DND-41 (cell line): Measurements from ENCODE around the gene ATG101.

Experiments used
- ATAC-seq: fragments of 200-7000 bp; cut with Tn5 transposase; 3 replicates; pipeline ENCODE4 v1.9.1; 2021; ENCODE audit warnings: low read depth; ENCODE audit not compliant: insufficient read depth
- DNase-seq: peaks from one replicate; pipeline ENCODE4 v3.0.0-alpha.2; 2020
- H2AFZ ChIP-seq: 2 replicates; pipeline ENCODE4 v1.6.0; 2012; ENCODE audit warnings: low read depth, low read length
- H3K27ac ChIP-seq: 2 replicates; pipeline ENCODE4 v1.5.1; 2012; ENCODE audit warnings: low read length, inconsistent platforms
- H3K27me3 ChIP-seq: fragments of 200-600 bp; sonication (generic); 2 replicates; pipeline ENCODE4 v1.6.0; 2012; ENCODE audit warnings: low read length, mild to moderate bottlenecking, inconsistent platforms; ENCODE audit not compliant: insufficient read depth, poor library complexity
- H3K36me3 ChIP-seq: 2 replicates; pipeline ENCODE4 v1.5.1; 2012; ENCODE audit warnings: low read length, inconsistent platforms; ENCODE audit not compliant: insufficient read depth
- H3K4me1 ChIP-seq: 2 replicates; pipeline ENCODE4 v1.5.1; 2012; ENCODE audit warnings: mild to moderate bottlenecking, low read length; ENCODE audit not compliant: insufficient read depth
- H3K4me2 ChIP-seq: 2 replicates; pipeline ENCODE4 v1.6.0; 2012; ENCODE audit warnings: mild to moderate bottlenecking, moderate library complexity, low read length, inconsistent platforms; ENCODE audit not compliant: insufficient read depth
- H3K4me3 ChIP-seq, 2 experiments: fragments of 200-600 bp in 1 of 2; shearing (Covaris generic) in 1 of 2; 2 replicates each; pipeline ENCODE4 v1.5.1; 2012 to 2016; ENCODE audit warnings: inconsistent platforms in 2 of 2, low read length in 2 of 2, mild to moderate bottlenecking in 2 of 2, low read depth in 1 of 2, moderate library complexity in 1 of 2
- H3K79me2 ChIP-seq: 2 replicates; pipeline ENCODE4 v1.6.0; 2012; ENCODE audit warnings: low read length, inconsistent platforms; ENCODE audit not compliant: insufficient read depth
- H3K9ac ChIP-seq: 2 replicates; pipeline ENCODE4 v1.6.0; 2012; ENCODE audit warnings: low read depth, mild to moderate bottlenecking, inconsistent platforms, low read length, moderate library complexity
- H3K9me3 ChIP-seq: 2 replicates; pipeline ENCODE4 v1.5.1; 2012; ENCODE audit warnings: low read length, moderate library complexity, mild to moderate bottlenecking, inconsistent platforms; ENCODE audit not compliant: insufficient read depth, severe bottlenecking
- H4K20me1 ChIP-seq: 2 replicates; pipeline ENCODE4 v1.6.0; 2012; ENCODE audit warnings: low read length; ENCODE audit not compliant: insufficient read depth
- EZH2 ChIP-seq: IDR thresholded peaks from 3 replicates; pipeline ENCODE4 v1.6.1; 2012; ENCODE audit warnings: borderline replicate concordance, low read depth, mild to moderate bottlenecking, moderate library complexity, low read length, inconsistent platforms; ENCODE audit not compliant: severe bottlenecking
- TF ChIP-seq, protein P1 (sequence below): IDR thresholded peaks from 2 replicates; pipeline ENCODE4 v1.5.1; 2012; ENCODE audit warnings: borderline replicate concordance, low read length, moderate library complexity, mild to moderate bottlenecking; ENCODE audit not compliant: poor library complexity, severe bottlenecking; ENCODE audit errors: extremely low read depth

ATG101 gene

GRCh38 chr12:52042706-52043385 lies 26.9 kb upstream of the ATG101 start:
- Histone ChIP-seq H3K27ac (no peak overlapping the region), H3K4me2 (no peak overlapping the region), H3K27me3 (peaks cover 26% of the 10 kb centered on the region), H3K4me3 (no peak overlapping the region), H3K9me3 (no peaks in the 10 kb centered on the region), H3K4me1 (peaks cover 6% of the 10 kb centered on the region; the same call in 1 of the 2 replicates), H4K20me1 (peaks cover 25% of the 10 kb centered on the region), H3K36me3 (no peaks in the 10 kb centered on the region), H2AFZ (no peak overlapping the region), H3K9ac (no peak overlapping the region), H3K79me2 (no peaks in the 10 kb centered on the region)
- TF ChIP-seq, protein P1, sequence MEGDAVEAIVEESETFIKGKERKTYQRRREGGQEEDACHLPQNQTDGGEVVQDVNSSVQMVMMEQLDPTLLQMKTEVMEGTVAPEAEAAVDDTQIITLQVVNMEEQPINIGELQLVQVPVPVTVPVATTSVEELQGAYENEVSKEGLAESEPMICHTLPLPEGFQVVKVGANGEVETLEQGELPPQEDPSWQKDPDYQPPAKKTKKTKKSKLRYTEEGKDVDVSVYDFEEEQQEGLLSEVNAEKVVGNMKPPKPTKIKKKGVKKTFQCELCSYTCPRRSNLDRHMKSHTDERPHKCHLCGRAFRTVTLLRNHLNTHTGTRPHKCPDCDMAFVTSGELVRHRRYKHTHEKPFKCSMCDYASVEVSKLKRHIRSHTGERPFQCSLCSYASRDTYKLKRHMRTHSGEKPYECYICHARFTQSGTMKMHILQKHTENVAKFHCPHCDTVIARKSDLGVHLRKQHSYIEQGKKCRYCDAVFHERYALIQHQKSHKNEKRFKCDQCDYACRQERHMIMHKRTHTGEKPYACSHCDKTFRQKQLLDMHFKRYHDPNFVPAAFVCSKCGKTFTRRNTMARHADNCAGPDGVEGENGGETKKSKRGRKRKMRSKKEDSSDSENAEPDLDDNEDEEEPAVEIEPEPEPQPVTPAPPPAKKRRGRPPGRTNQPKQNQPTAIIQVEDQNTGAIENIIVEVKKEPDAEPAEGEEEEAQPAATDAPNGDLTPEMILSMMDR, result no peak
- TF ChIP-seq EZH2, result no peak
- DNase-seq (no peak), ATAC-seq (no peak)

DNA sequence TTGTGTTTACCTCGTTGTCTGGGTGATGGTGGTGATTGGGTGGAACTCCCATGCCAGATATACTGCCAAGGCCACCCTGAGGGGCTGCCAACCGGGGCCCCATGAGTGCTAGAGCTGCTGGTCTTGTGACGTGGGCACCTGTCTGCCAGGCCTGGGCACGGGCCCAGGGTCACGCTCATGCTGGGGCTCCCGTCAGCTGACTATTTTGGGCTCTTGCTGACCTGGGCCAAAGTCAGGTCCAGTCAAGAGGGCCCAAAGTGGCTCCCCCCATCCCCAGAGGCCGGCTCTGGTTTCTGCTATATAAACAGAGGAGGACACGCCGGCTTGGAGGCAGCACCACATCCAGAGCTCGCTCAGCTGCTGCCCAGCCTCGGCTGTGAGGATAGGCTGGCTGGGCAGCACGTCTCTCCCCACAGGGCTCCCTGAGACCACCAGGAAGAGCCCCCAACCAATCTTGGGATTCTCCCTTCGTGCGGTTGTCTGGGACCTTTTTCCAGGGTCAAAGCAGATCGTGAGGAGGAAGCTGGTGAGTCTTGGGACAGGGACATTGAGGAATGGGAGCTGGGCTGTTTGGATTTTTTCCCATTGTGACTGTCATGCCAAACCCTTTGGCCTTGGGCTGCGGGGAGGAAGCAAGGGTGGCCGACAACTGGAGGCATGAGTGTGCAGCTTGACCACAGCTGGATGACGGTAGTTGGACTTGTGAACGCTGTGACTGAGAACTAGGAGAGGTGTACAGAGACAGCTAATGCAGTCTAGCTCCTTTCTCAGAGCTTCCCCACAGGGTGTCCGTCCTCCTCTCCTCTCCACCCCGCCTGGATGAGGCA lies 26.2 kb upstream of the ATG101 start:
- no peaks in the 10 kb centered on the region for H3K79me2 ChIP-seq
- H2AFZ ChIP-seq, result no peak overlapping the region
- no peaks in the 10 kb centered on the region for H3K9me3 ChIP-seq
- no peak overlapping the region for H3K4me3 ChIP-seq
- H4K20me1 ChIP-seq, result peaks cover 21% of the 10 kb centered on the region
- H3K4me1 ChIP-seq, result peaks cover 6% of the 10 kb centered on the region; the same call in 1 of the 2 replicates
- no peak for ATAC-seq
- no peak overlapping the region for H3K9ac ChIP-seq
- H3K36me3 ChIP-seq, result no peaks in the 10 kb centered on the region
- no peak overlapping the region for H3K27ac ChIP-seq
- TF ChIP-seq EZH2, result no peak
- TF ChIP-seq, protein P1, result no peak
- no peak for DNase-seq
- H3K4me2 ChIP-seq, result no peak overlapping the region
- peaks cover 21% of the 10 kb centered on the region for H3K27me3 ChIP-seq

DNA sequence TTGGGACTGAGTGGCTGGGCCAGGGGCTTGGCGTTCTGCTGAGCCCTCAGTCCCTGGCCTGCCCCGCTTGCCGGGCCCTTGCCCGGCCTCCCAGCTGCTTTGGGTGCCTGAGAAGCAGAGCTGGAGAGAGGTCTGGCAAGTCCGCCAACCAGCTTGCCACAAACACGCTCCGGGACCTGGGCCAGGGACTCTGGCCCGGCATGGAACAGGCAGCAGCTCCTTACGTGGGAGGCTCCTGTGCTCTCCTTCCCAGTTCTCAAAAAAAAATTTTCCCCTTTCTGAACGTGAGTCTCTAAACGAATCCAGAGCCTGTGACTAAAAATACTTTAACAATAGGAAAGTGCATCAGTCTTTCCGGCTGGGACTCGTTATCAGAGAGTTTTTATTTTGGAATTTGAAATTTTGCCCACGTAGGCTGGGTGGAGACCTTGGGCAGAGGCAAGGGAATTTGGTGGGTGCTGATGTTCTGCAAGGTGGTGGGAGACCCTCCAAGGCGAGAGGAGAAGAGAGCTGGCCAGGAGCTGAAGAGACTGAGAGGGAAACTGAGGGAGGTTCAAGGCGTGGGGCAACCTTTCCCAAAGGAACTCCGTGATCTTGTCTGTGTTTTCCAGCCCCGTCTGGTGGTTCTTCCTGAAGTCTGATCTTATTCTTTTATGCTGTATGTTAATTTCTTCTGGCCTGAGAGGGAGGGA lies 25.3 kb upstream of the ATG101 start:
- no peak overlapping the region for H2AFZ ChIP-seq
- no peak overlapping the region for H3K4me2 ChIP-seq
- H4K20me1 ChIP-seq, result peaks cover 19% of the 10 kb centered on the region
- H3K27ac ChIP-seq, result no peak overlapping the region
- TF ChIP-seq EZH2, result no peak
- TF ChIP-seq, protein P1, result no peak
- peaks cover 6% of the 10 kb centered on the region; the same call in 1 of the 2 replicates for H3K4me1 ChIP-seq
- no peaks in the 10 kb centered on the region for H3K79me2 ChIP-seq
- ATAC-seq (no peak), DNase-seq (no peak)
- no peak overlapping the region for H3K4me3 ChIP-seq
- H3K9me3 ChIP-seq, result no peaks in the 10 kb centered on the region
- peaks cover 18% of the 10 kb centered on the region for H3K27me3 ChIP-seq
- no peaks in the 10 kb centered on the region for H3K36me3 ChIP-seq
- no peak overlapping the region for H3K9ac ChIP-seq
